T-helper 2 cell (primary cell): ENCODE data around the gene LIMS1.
A peak's percentile ranks its signal among the peaks of the same experiment; 100 is the strongest.
"Not testable (repeated sequence)": the region's sequence is repeated elsewhere in the genome, so short reads cannot be mapped to it uniquely, and the experiment has no call there.

ENCODE experiments used
- DNase-seq, 5 experiments: peaks; one replicate each; pipeline versions ENCODE4 v3.0.0 to v3.0.0-alpha.2; 2012 to 2022

Gene LIMS1

GRCh38 chr2:108552566-108552965 lies 18.3 kb downstream of the LIMS1 start:
- no peak for DNase-seq

GRCh38 chr2:108553209-108553919 lies 19.1 kb downstream of the LIMS1 start:
- no peak for DNase-seq

GRCh38 chr2:108554528-108554927 lies 20.3 kb downstream of the LIMS1 start:
- no peak for DNase-seq

- no peak for DNase-seq
Measured at GRCh38 chr2:108555572-108555971, 21.3 kb downstream of the LIMS1 start.

GRCh38 chr2:108556581-108556980 lies 22.3 kb downstream of the LIMS1 start:
- DNase-seq: not testable (repeated sequence)

- DNase-seq: no peak
Measured at GRCh38 chr2:108560241-108560811, 26.1 kb downstream of the LIMS1 start.

GRCh38 chr2:108560895-108561530 lies 26.7 kb downstream of the LIMS1 start:
- DNase-seq: no peak

GRCh38 chr2:108562274-108562673 lies 28.0 kb downstream of the LIMS1 start:
- no peak for DNase-seq

- no peak for DNase-seq
Measured at GRCh38 chr2:108564510-108564909, 30.2 kb downstream of the LIMS1 start.

- peak in 1 of 5 experiments; percentile 44 for DNase-seq
Measured at GRCh38 chr2:108565778-108566375, 31.6 kb downstream of the LIMS1 start.

GRCh38 chr2:108570416-108570815 lies 36.1 kb downstream of the LIMS1 start:
- DNase-seq: no peak

- DNase-seq: no peak
Measured at GRCh38 chr2:108571286-108571685, 37.0 kb downstream of the LIMS1 start.

GRCh38 chr2:108573061-108573460 lies 38.8 kb downstream of the LIMS1 start:
- no peak for DNase-seq

- DNase-seq: no peak
Measured at GRCh38 chr2:108574332-108574731, 40.1 kb downstream of the LIMS1 start.

- DNase-seq: no peak
Measured at GRCh38 chr2:108575132-108575966, 41.1 kb downstream of the LIMS1 start.

- no peak for DNase-seq
Measured at GRCh38 chr2:108577099-108577498, 42.8 kb downstream of the LIMS1 start.

GRCh38 chr2:108579623-108580022 lies 45.4 kb downstream of the LIMS1 start:
- DNase-seq: no peak

GRCh38 chr2:108580050-108580449 lies 45.8 kb downstream of the LIMS1 start:
- DNase-seq: no peak

GRCh38 chr2:108583903-108584520 lies 49.7 kb downstream of the LIMS1 start:
- peak in 4 of 5 experiments; percentile 19 to 77 (median 30) for DNase-seq

GRCh38 chr2:108585436-108585835 lies 51.2 kb downstream of the LIMS1 start:
- DNase-seq: no peak

GRCh38 chr2:108586116-108586515 lies 51.8 kb downstream of the LIMS1 start:
- DNase-seq: no peak

GRCh38 chr2:108586631-108587030 lies 52.4 kb downstream of the LIMS1 start:
- DNase-seq: no peak
